Measurements from ENCODE around the gene SCAI. TPM values are rescaled to one million over a fixed set of nuclear protein-coding genes. Genes with fewer than 3 reads are reported as not detected.

Gene SCAI
- total and polyA plus RNA-seq, 9 of the 15 experiments (the other 6 are each of a cell fraction or from before 2014, with no cell fraction given), result 0.70 to 12.4 (median 4.2) TPM

GRCh38 chr9:125119643-125120286 is 23.6 kb downstream of the SCAI start:
- intact Hi-C loops (cut with micrococcal nuclease), result loop anchor here (2.0 to 10.0 kb wide), 2 partner anchors 23 to 65 kb away; partner anchors contain the start of gene SCAI
- Histone ChIP-seq H3K27me3 (ENCODE audit: control insufficient read depth in 2 of 2, insufficient read depth in 2 of 2, low read length in 2 of 2) (no peaks in the 10 kb centered on the region), H3K4me2 (ENCODE audit: insufficient read depth, low read length) (peak overlapping the region; percentile 28; the same call in 1 of the 2 replicates), H3K4me1 (replicated peaks in 1 of 2; ENCODE audit: control insufficient read depth in 2 of 2, insufficient read depth in 2 of 2, low read length in 2 of 2) (peaks cover 3 to 9% of the 10 kb centered on the region in 2 experiments; a peak in 4 of 5 replicates), H3K36me3 (ENCODE audit: control insufficient read depth, insufficient read depth, low read length) (peaks cover 3% of the 10 kb centered on the region; the same call in 1 of the 3 replicates), H3K9ac (ENCODE audit: insufficient read depth in 1 of 2, low read depth in 2 of 2, low read length in 2 of 2) (no peak overlapping the region; a peak in 1 of 4 replicates), H4K20me1 (replicated peaks; ENCODE audit: control insufficient read depth, insufficient read depth, low read length) (no peaks in the 10 kb centered on the region), H3K79me2 (ENCODE audit: control insufficient read depth, insufficient read depth, low read length) (peaks cover 35% of the 10 kb centered on the region), H3K4me3 (no peak overlapping the region), H2AFZ (ENCODE audit: low read depth, low read length) (no peak overlapping the region), H3K9me3 (replicated peaks; ENCODE audit: control insufficient read depth, insufficient read depth, low read depth, low read length) (no peaks in the 10 kb centered on the region), H3K27ac (ENCODE audit: extremely low read depth, low read depth, low read length) (peak overlapping the region; percentile 21; the same call in 1 of the 3 replicates), H3K9me1 (ENCODE audit: control insufficient read depth, insufficient read depth, low read length) (no peaks in the 10 kb centered on the region)
- in situ Hi-C loops (cut with MboI), result no loop called here
- peak; percentile 83 for ATAC-seq
- FAIRE-seq, result peak; percentile 79
- POLR2A ChIA-PET, result no interaction called here
- CTCF ChIA-PET (ENCODE audit: low intra/inter-chr PET ratio), result interaction anchor here (0.9 kb wide), 1 partner anchor 23 kb away, joined by 3 read pairs; the partner anchor contains the start of gene SCAI
- no TSS peak for BruUV-seq (replicated peaks)
- DNase-seq (ENCODE audit: extremely low read depth in 1 of 4, low spot score in 3 of 4), result peak in 2 of 4 experiments; percentile 17 to 44
- WGBS (ENCODE audit: insufficient coverage, low coverage, missing lambda C conversion rate), result 25% methylated on average over 4 of the region's 4 CpGs
- TF ChIP-seq ZBTB12 (CRISPR knock-in tag; IDR thresholded peaks at IDR 0.05), result no peak
- TF ChIP-seq ZBTB5 (IDR thresholded peaks at IDR 0.05), result no peak
- TF ChIP-seq ZNF165 (CRISPR knock-in tag; IDR thresholded peaks at IDR 0.05; ENCODE audit: borderline replicate concordance), result no peak
- no peak for TF ChIP-seq ZNF449 (CRISPR knock-in tag; IDR thresholded peaks at IDR 0.05)
- TF ChIP-seq GATA2 (CRISPR knock-in tag; IDR thresholded peaks at IDR 0.05), result peak; percentile 76
- TF ChIP-seq ZFP30 (CRISPR knock-in tag; IDR thresholded peaks at IDR 0.05; ENCODE audit: borderline replicate concordance), result no peak
- TF ChIP-seq MYNN (IDR thresholded peaks at IDR 0.05), result peak; percentile 49; the same call in 1 of the 2 replicates
- TF ChIP-seq MYNN (CRISPR knock-in tag; IDR thresholded peaks at IDR 0.05), result no peak
- TF ChIP-seq DACH1 (IDR thresholded peaks at IDR 0.05; ENCODE audit: partially characterized antibody), result peak; percentile 81
- 0 out of 2 replicates have a peak, but pooled peaks have one; percentile 48 for TF ChIP-seq ZBTB17 (CRISPR knock-in tag; IDR thresholded peaks at IDR 0.05)
- TF ChIP-seq GTF2B (IDR thresholded peaks at IDR 0.05; ENCODE audit: extremely low read depth, insufficient read length), result no peak
- no peak for TF ChIP-seq ID3 (CRISPR knock-in tag; IDR thresholded peaks at IDR 0.05)
- TF ChIP-seq ID3 (tag; IDR thresholded peaks at IDR 0.05), result no peak
- TF ChIP-seq HCFC1 (IDR thresholded peaks at IDR 0.05; ENCODE audit: low read depth, low read length), result no peak
- no peak for TF ChIP-seq SMAD4 (CRISPR knock-in tag; conservative IDR thresholded peaks at IDR 0.05)
- no peak for TF ChIP-seq ILF3 (IDR thresholded peaks at IDR 0.05; ENCODE audit: borderline replicate concordance)
- no peak for TF ChIP-seq GATAD2B (IDR thresholded peaks at IDR 0.05; ENCODE audit: borderline replicate concordance)

Data from K562 (cell line).